ENCODE measurements around the gene CCDC195.
"Not testable (repeated sequence)": the region's sequence is repeated elsewhere in the genome, so short reads cannot be mapped to it uniquely, and the experiment has no call there.

CCDC195 gene

GRCh38 chr2:224689539-224689938 lies 26.6 kb downstream of the CCDC195 start:
- DNase-seq, result no peak

GRCh38 chr2:224688997-224689396 lies 27.2 kb downstream of the CCDC195 start:
- no peak for DNase-seq

- DNase-seq, result no peak
These were observed 29.0 kb downstream of the CCDC195 start for GRCh38 chr2:224687156-224687555.

- DNase-seq, result no peak
These were observed 31.0 kb downstream of the CCDC195 start for GRCh38 chr2:224685121-224685520.

GRCh38 chr2:224682134-224682533 lies 34.0 kb downstream of the CCDC195 start:
- DNase-seq, result no peak

GRCh38 chr2:224671731-224672130 lies 44.4 kb downstream of the CCDC195 start:
- no peak for DNase-seq

- DNase-seq, result no peak
These were observed 46.0 kb downstream of the CCDC195 start for GRCh38 chr2:224670203-224670602.

- DNase-seq, result no peak
These were observed 46.7 kb downstream of the CCDC195 start for GRCh38 chr2:224669449-224669848.

- DNase-seq, result no peak
These were observed 47.8 kb downstream of the CCDC195 start for GRCh38 chr2:224668123-224668909.

- DNase-seq, result no peak
These were observed 49.1 kb downstream of the CCDC195 start for GRCh38 chr2:224666951-224667553.

- DNase-seq, result not testable (repeated sequence)
These were observed 52.8 kb downstream of the CCDC195 start for GRCh38 chr2:224663322-224663721.

- DNase-seq, result not testable (repeated sequence)
These were observed 54.5 kb downstream of the CCDC195 start for GRCh38 chr2:224661708-224662107.

- no peak for DNase-seq
These were observed 56.5 kb downstream of the CCDC195 start for GRCh38 chr2:224659714-224660113.

- no peak for DNase-seq
These were observed 57.3 kb downstream of the CCDC195 start for GRCh38 chr2:224658780-224659405.

- DNase-seq, result no peak
These were observed 58.8 kb downstream of the CCDC195 start for GRCh38 chr2:224657349-224657748.

GRCh38 chr2:224655006-224655537 lies 61.1 kb downstream of the CCDC195 start:
- no peak for DNase-seq
